DND-41 (cell line): Measurements from ENCODE around the gene COG8.

Experiments used
- EZH2 ChIP-seq: IDR thresholded peaks from 3 replicates; pipeline ENCODE4 v1.6.1; 2012; ENCODE audit warnings: borderline replicate concordance, low read depth, mild to moderate bottlenecking, moderate library complexity, low read length, inconsistent platforms; ENCODE audit not compliant: severe bottlenecking
- TF ChIP-seq, protein P1 (sequence below): IDR thresholded peaks from 2 replicates; pipeline ENCODE4 v1.5.1; 2012; ENCODE audit warnings: borderline replicate concordance, low read length, moderate library complexity, mild to moderate bottlenecking; ENCODE audit not compliant: poor library complexity, severe bottlenecking; ENCODE audit errors: extremely low read depth

- TF ChIP-seq, protein P1, sequence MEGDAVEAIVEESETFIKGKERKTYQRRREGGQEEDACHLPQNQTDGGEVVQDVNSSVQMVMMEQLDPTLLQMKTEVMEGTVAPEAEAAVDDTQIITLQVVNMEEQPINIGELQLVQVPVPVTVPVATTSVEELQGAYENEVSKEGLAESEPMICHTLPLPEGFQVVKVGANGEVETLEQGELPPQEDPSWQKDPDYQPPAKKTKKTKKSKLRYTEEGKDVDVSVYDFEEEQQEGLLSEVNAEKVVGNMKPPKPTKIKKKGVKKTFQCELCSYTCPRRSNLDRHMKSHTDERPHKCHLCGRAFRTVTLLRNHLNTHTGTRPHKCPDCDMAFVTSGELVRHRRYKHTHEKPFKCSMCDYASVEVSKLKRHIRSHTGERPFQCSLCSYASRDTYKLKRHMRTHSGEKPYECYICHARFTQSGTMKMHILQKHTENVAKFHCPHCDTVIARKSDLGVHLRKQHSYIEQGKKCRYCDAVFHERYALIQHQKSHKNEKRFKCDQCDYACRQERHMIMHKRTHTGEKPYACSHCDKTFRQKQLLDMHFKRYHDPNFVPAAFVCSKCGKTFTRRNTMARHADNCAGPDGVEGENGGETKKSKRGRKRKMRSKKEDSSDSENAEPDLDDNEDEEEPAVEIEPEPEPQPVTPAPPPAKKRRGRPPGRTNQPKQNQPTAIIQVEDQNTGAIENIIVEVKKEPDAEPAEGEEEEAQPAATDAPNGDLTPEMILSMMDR, result no peak
- no peak for TF ChIP-seq EZH2
Measured at GRCh38 chr16:69298261-69298660, 41.1 kb downstream of the COG8 start.
